ENCODE measurements around the gene IL16. TPM values are rescaled to one million over a fixed set of nuclear protein-coding genes. Genes with fewer than 3 reads are reported as not detected.
A peak's percentile ranks its signal among the peaks of the same experiment; 100 is the strongest.

IL16 gene
- total and polyA plus RNA-seq, 4 experiments from 2014 or later: 190 to 400 (median 362) TPM

GRCh38 chr15:81270188-81270587 is 73.5 kb downstream of the IL16 start:
- peaks cover 15 to 22% (median 19%) of the 10 kb centered on the region in 4 donors for H3K4me1 Mint-ChIP-seq

DNA sequence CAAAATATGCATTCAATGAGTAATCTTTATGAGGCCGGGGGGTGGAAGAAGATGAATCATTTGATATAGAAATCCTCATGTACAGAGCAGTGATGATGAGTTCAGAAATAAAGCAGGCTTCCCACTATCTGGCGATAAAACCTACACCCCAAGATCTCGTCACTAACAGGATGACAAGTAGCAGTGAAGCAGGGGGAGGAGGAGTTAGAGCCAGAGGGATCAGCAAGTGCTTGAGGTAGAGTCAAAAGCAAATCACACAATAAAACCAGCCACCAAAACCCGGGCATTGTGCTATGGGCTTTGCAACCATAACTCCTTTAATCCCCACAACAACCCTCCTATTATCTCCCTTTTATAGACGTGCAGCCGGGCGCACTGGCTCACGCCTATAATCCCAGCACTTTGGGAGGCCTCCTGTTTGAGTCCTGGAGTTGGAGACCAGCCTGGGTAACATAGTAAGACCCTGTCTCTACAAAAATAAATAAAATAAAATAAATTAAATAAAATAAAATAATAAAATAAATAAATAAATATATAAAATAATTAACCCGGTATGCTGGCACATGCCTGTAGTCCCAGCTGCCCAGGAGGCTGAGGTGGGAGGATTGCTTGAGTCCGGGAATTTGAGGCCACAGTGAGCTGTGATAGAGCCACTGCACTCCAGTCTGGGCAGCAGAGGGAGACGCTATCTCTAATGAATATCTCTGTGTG is 74.3 kb downstream of the IL16 start:
- Mint-ChIP-seq H3K9me3 (no peaks in the 10 kb centered on the region), H3K4me3 (no peak overlapping the region), H3K27ac (peak overlapping the region in 1 of 7 donors; percentile 58), H3K4me1 (peaks cover 14 to 22% (median 19%) of the 10 kb centered on the region in 4 donors), H3K27me3 (no peaks in the 10 kb centered on the region), H3K36me3 (no peaks in the 10 kb centered on the region)
- Histone ChIP-seq H3K4me3 (ENCODE audit: low read length in 2 of 2) (no peak overlapping the region), H3K27me3 (ENCODE audit: insufficient read depth, low read length) (no peaks in the 10 kb centered on the region), H3K27ac (ENCODE audit: low read depth, low read length) (no peak overlapping the region), H3K36me3 (ENCODE audit: insufficient read depth, low read length) (no peaks in the 10 kb centered on the region), H3K4me1 (ENCODE audit: insufficient read depth, low read length) (peaks cover 15% of the 10 kb centered on the region), H3K9me3 (ENCODE audit: control insufficient read depth in 1 of 2, low read length in 2 of 2) (no peaks in the 10 kb centered on the region)
- POLR2A ChIA-PET (ENCODE audit: partially characterized antibody): no interaction called here
- no peak for DNase-seq
- intact Hi-C loops (cut with micrococcal nuclease): no loop called here
- CTCF ChIA-PET (ENCODE audit: partially characterized antibody): interaction anchor here (0.8 to 9.8 kb wide), 8 partner anchors 8 to 162 kb away, joined by 3 to 147 read pairs (median 114); no protein-coding TSS in a partner anchor

More at GRCh38 chr15:81270188-81270587, 73.5 kb downstream of the IL16 start:
- Mint-ChIP-seq H3K27me3 (peaks cover under 1 to 1% of the 10 kb centered on the region in 2 donors), H3K27ac (no peak overlapping the region), H3K9me3 (no peaks in the 10 kb centered on the region), H3K36me3 (no peaks in the 10 kb centered on the region), H3K4me3 (no peak overlapping the region)
- H3K4me1 ChIP-seq (ENCODE audit: insufficient read depth, low read length): peaks cover 15% of the 10 kb centered on the region
- CTCF ChIA-PET (ENCODE audit: partially characterized antibody): interaction anchor here (0.8 to 8.7 kb wide), 8 partner anchors 10 to 300 kb away, joined by 3 to 131 read pairs (median 10); no protein-coding TSS in a partner anchor
- H3K36me3 ChIP-seq (ENCODE audit: insufficient read depth, low read length): no peaks in the 10 kb centered on the region
- no peak overlapping the region for H3K27ac ChIP-seq (ENCODE audit: low read depth, low read length)
- no peaks in the 10 kb centered on the region for H3K9me3 ChIP-seq (ENCODE audit: control insufficient read depth in 1 of 2, low read length in 2 of 2)
- intact Hi-C loops (cut with micrococcal nuclease): no loop called here
- POLR2A ChIA-PET (ENCODE audit: partially characterized antibody): interaction anchor here (1.3 kb wide), 1 partner anchor 29 kb away, joined by 3 read pairs; no protein-coding TSS in a partner anchor
- H3K27me3 ChIP-seq (ENCODE audit: insufficient read depth, low read length): no peaks in the 10 kb centered on the region
- H3K4me3 ChIP-seq (ENCODE audit: low read length in 2 of 2): no peak overlapping the region
- DNase-seq: no peak

- H3K4me3 Mint-ChIP-seq: no peak overlapping the region
- ChIA-PET POLR2A (ENCODE audit: partially characterized antibody) (interaction anchor here (0.7 to 1.0 kb wide), 2 partner anchors 31 to 53 kb away, joined by 3 read pairs; no protein-coding TSS in a partner anchor), CTCF (ENCODE audit: partially characterized antibody) (interaction anchor here (1.0 to 9.8 kb wide), 8 partner anchors 9 to 815 kb away, joined by 3 to 147 read pairs (median 55); no protein-coding TSS in a partner anchor)
- Histone ChIP-seq H3K27me3 (ENCODE audit: insufficient read depth, low read length) (no peaks in the 10 kb centered on the region), H3K4me3 (ENCODE audit: low read length in 2 of 2) (no peak overlapping the region), H3K36me3 (ENCODE audit: insufficient read depth, low read length) (no peaks in the 10 kb centered on the region), H3K9me3 (ENCODE audit: control insufficient read depth in 1 of 2, low read length in 2 of 2) (no peaks in the 10 kb centered on the region), H3K27ac (ENCODE audit: low read depth, low read length) (no peak overlapping the region), H3K4me1 (ENCODE audit: insufficient read depth, low read length) (peaks cover 18% of the 10 kb centered on the region)
- peaks cover 0 to 5% (median 4%) of the 10 kb centered on the region in 8 donors for H3K9me3 Mint-ChIP-seq
- H3K27me3 Mint-ChIP-seq: no peaks in the 10 kb centered on the region
- DNase-seq: no peak
- H3K27ac Mint-ChIP-seq: peak overlapping the region in 1 of 7 donors; percentile 81
- H3K4me1 Mint-ChIP-seq: peaks cover 13 to 21% (median 18%) of the 10 kb centered on the region in 4 donors
- intact Hi-C loops (cut with micrococcal nuclease): no loop called here
- peaks cover 1 to 5% of the 10 kb centered on the region in 2 donors for H3K36me3 Mint-ChIP-seq
Measured at GRCh38 chr15:81271761-81272644, 75.3 kb downstream of the IL16 start.

- intact Hi-C loops (cut with micrococcal nuclease): no loop called here
- peaks cover 18% of the 10 kb centered on the region for H3K4me1 ChIP-seq (ENCODE audit: insufficient read depth, low read length)
- H3K9me3 ChIP-seq (ENCODE audit: control insufficient read depth in 1 of 2, low read length in 2 of 2): no peaks in the 10 kb centered on the region
- no peak overlapping the region for H3K27ac ChIP-seq (ENCODE audit: low read depth, low read length)
- POLR2A ChIA-PET (ENCODE audit: partially characterized antibody): interaction anchor here (2.3 to 12.1 kb wide), 3 partner anchors 23 to 36 kb away, joined by 10 to 294 read pairs (median 43); no protein-coding TSS in a partner anchor
- CTCF ChIA-PET (ENCODE audit: partially characterized antibody): interaction anchor here (1.0 to 9.8 kb wide), 15 partner anchors 7 to 164 kb away, joined by 3 to 147 read pairs (median 15); partner anchors contain the start of gene STARD5
- Mint-ChIP-seq H3K27me3 (no peaks in the 10 kb centered on the region), H3K27ac (no peak overlapping the region), H3K4me3 (no peak overlapping the region), H3K4me1 (peaks cover 15 to 29% (median 21%) of the 10 kb centered on the region in 4 donors), H3K9me3 (peaks cover 0 to 14% (median 10%) of the 10 kb centered on the region in 8 donors), H3K36me3 (peaks cover 3 to 7% of the 10 kb centered on the region in 2 donors)
- no peaks in the 10 kb centered on the region for H3K36me3 ChIP-seq (ENCODE audit: insufficient read depth, low read length)
- no peak overlapping the region for H3K4me3 ChIP-seq (ENCODE audit: low read length in 2 of 2)
- DNase-seq: no peak
- H3K27me3 ChIP-seq (ENCODE audit: insufficient read depth, low read length): no peaks in the 10 kb centered on the region
Measured at GRCh38 chr15:81273200-81273599, 76.5 kb downstream of the IL16 start.

DNA sequence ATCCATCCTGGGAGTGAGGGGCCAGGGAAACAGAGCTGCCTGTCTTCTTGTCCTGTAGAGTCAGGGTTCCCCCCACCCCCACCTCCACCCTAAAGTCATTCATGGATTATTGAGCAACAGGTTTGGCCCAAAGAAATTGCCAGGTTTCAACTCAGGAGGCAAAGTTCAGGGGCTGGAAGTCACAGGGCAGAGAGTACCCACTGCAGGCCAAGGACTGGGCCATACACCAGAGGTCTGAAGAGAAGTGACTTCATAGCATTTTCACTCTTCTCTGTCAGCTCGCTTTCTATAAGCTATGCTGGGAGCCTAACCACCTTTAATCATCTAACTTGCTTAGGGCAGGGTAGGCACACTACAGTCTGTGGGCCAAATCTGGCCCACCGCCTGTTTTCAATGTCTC is 77.2 kb downstream of the IL16 start:
- no peak overlapping the region for H3K4me3 ChIP-seq (ENCODE audit: low read length in 2 of 2)
- peaks cover 0 to 14% (median 10%) of the 10 kb centered on the region in 8 donors for H3K9me3 Mint-ChIP-seq
- no peaks in the 10 kb centered on the region for H3K9me3 ChIP-seq (ENCODE audit: control insufficient read depth in 1 of 2, low read length in 2 of 2)
- no peaks in the 10 kb centered on the region for H3K27me3 ChIP-seq (ENCODE audit: insufficient read depth, low read length)
- no peak overlapping the region for H3K27ac ChIP-seq (ENCODE audit: low read depth, low read length)
- H3K27ac Mint-ChIP-seq: peak overlapping the region in 1 of 7 donors; percentile 2
- no peaks in the 10 kb centered on the region for H3K36me3 ChIP-seq (ENCODE audit: insufficient read depth, low read length)
- no peak overlapping the region for H3K4me3 Mint-ChIP-seq
- H3K4me1 ChIP-seq (ENCODE audit: insufficient read depth, low read length): peaks cover 18% of the 10 kb centered on the region
- POLR2A ChIA-PET (ENCODE audit: partially characterized antibody): interaction anchor here (2.3 to 12.1 kb wide), 3 partner anchors 23 to 35 kb away, joined by 10 to 294 read pairs (median 43); no protein-coding TSS in a partner anchor
- H3K27me3 Mint-ChIP-seq: no peaks in the 10 kb centered on the region
- peaks cover 3 to 7% of the 10 kb centered on the region in 2 donors for H3K36me3 Mint-ChIP-seq
- DNase-seq: no peak
- intact Hi-C loops (cut with micrococcal nuclease): loop anchor here (2.0 kb wide), 2 partner anchors 31 to 207 kb away; no protein-coding TSS in a partner anchor
- CTCF ChIA-PET (ENCODE audit: partially characterized antibody): interaction anchor here (0.7 to 9.8 kb wide), 19 partner anchors 8 to 141 kb away, joined by 3 to 147 read pairs (median 13); partner anchors contain the start of gene STARD5
- H3K4me1 Mint-ChIP-seq: peaks cover 17 to 36% (median 25%) of the 10 kb centered on the region in 4 donors

GRCh38 chr15:81274255-81274654 is 77.6 kb downstream of the IL16 start:
- Mint-ChIP-seq H3K4me3 (peak overlapping the region in 1 of 8 donors; percentile 23), H3K36me3 (peaks cover 3 to 7% of the 10 kb centered on the region in 2 donors), H3K27ac (peak overlapping the region in 2 of 7 donors; percentile 2 to 70), H3K27me3 (no peaks in the 10 kb centered on the region), H3K9me3 (peaks cover 0 to 14% (median 10%) of the 10 kb centered on the region in 8 donors), H3K4me1 (peaks cover 17 to 39% (median 26%) of the 10 kb centered on the region in 4 donors)
- no peak for DNase-seq
- Histone ChIP-seq H3K4me3 (ENCODE audit: low read length in 2 of 2) (no peak overlapping the region), H3K27me3 (ENCODE audit: insufficient read depth, low read length) (no peaks in the 10 kb centered on the region), H3K27ac (ENCODE audit: low read depth, low read length) (no peak overlapping the region), H3K9me3 (ENCODE audit: control insufficient read depth in 1 of 2, low read length in 2 of 2) (no peaks in the 10 kb centered on the region), H3K4me1 (ENCODE audit: insufficient read depth, low read length) (peaks cover 18% of the 10 kb centered on the region), H3K36me3 (ENCODE audit: insufficient read depth, low read length) (no peaks in the 10 kb centered on the region)
- ChIA-PET CTCF (ENCODE audit: partially characterized antibody) (interaction anchor here (0.7 to 9.8 kb wide), 22 partner anchors 8 to 140 kb away, joined by 3 to 147 read pairs (median 13); partner anchors contain the start of gene STARD5), POLR2A (ENCODE audit: partially characterized antibody) (interaction anchor here (1.4 to 12.1 kb wide), 6 partner anchors 12 to 51 kb away, joined by 3 to 294 read pairs (median 14); no protein-coding TSS in a partner anchor)
- intact Hi-C loops (cut with micrococcal nuclease): loop anchor here (2.0 kb wide), 2 partner anchors 31 to 207 kb away; no protein-coding TSS in a partner anchor

Data from CD4-positive, alpha-beta memory T cell (primary cell).